Keratinocyte (primary cell): ENCODE results near the gene TFB1M. TPM values are rescaled to one million over a fixed set of nuclear protein-coding genes. Genes with fewer than 3 reads are reported as not detected.

ENCODE experiments used
- DNase-seq: peaks from one replicate; pipeline ENCODE4 v3.0.0-alpha.2; 2011; ENCODE audit warnings: low read depth, missing footprints, low spot score
- FAIRE-seq: peaks from 2 replicates; lab custom pipeline; 2011; peaks lifted over from hg19 to GRCh38; lab: Jason Lieb, UNC
- H2AFZ ChIP-seq: 2 replicates; pipeline ENCODE4 v1.6.0; 2012; ENCODE audit warnings: low read length, control low read depth, inconsistent platforms; ENCODE audit not compliant: control insufficient read depth
- H3K27ac ChIP-seq: 2 replicates; pipeline ENCODE4 v1.5.1; 2011; ENCODE audit warnings: low read length; ENCODE audit not compliant: control insufficient read depth, insufficient read depth
- H3K27me3 ChIP-seq: 3 replicates; pipeline ENCODE4 v1.6.0; 2011; ENCODE audit warnings: low read length; ENCODE audit not compliant: control insufficient read depth, insufficient read depth; ENCODE audit errors: extremely low read depth
- H3K36me3 ChIP-seq, 2 experiments: 2 replicates in 1 of 2; 3 replicates in 1 of 2; pipeline ENCODE4 v1.5.1; 2011; ENCODE audit warnings: low read length in 2 of 2, mild to moderate bottlenecking in 1 of 2; ENCODE audit not compliant: control insufficient read depth in 2 of 2, insufficient read depth in 2 of 2; ENCODE audit errors: extremely low read depth in 1 of 2
- H3K4me1 ChIP-seq: 3 replicates; pipeline ENCODE4 v1.5.1; 2011; ENCODE audit warnings: low read length; ENCODE audit not compliant: control insufficient read depth, insufficient read depth; ENCODE audit errors: extremely low read depth
- H3K4me2 ChIP-seq: 3 replicates; pipeline ENCODE4 v1.6.0; 2011; ENCODE audit warnings: low read depth, low read length; ENCODE audit not compliant: control insufficient read depth, insufficient read depth; ENCODE audit errors: extremely low read depth
- H3K4me3 ChIP-seq, 3 experiments: fragments of 200-600 bp in 1 of 3; sonication (generic) in 1 of 3; 2 replicates in 2 of 3; 3 replicates in 1 of 3; pipeline ENCODE4 v1.5.1; 2011 to 2016; ENCODE audit warnings: low read length in 3 of 3, mild to moderate bottlenecking in 3 of 3, control low read depth in 2 of 3, inconsistent platforms in 1 of 3, low read depth in 1 of 3, mixed read lengths in 1 of 3, mixed run types in 1 of 3, moderate library complexity in 1 of 3; ENCODE audit not compliant: control insufficient read depth in 2 of 3, insufficient read depth in 2 of 3; ENCODE audit errors: extremely low read depth in 1 of 3
- H3K79me2 ChIP-seq: 2 replicates; pipeline ENCODE4 v1.6.0; 2012; ENCODE audit warnings: low read length; ENCODE audit not compliant: control insufficient read depth, insufficient read depth
- H3K9ac ChIP-seq: 3 replicates; pipeline ENCODE4 v1.6.0; 2011; ENCODE audit warnings: low read length; ENCODE audit not compliant: control insufficient read depth, insufficient read depth; ENCODE audit errors: extremely low read depth
- H3K9me1 ChIP-seq: 3 replicates; pipeline ENCODE4 v1.6.0; 2011; ENCODE audit warnings: low read length; ENCODE audit not compliant: control insufficient read depth, insufficient read depth; ENCODE audit errors: extremely low read depth
- H3K9me3 ChIP-seq: 2 replicates; pipeline ENCODE4 v1.5.1; 2012; ENCODE audit warnings: low read depth, low read length; ENCODE audit not compliant: control insufficient read depth
- H4K20me1 ChIP-seq: 3 replicates; pipeline ENCODE4 v1.6.0; 2011; ENCODE audit warnings: low read length; ENCODE audit not compliant: control insufficient read depth, insufficient read depth; ENCODE audit errors: extremely low read depth
- EZH2 ChIP-seq: IDR thresholded peaks from one replicate; pipeline ENCODE4 v1.6.1; 2012; ENCODE audit warnings: inconsistent platforms, mild to moderate bottlenecking, low read length, moderate library complexity
- dilution Hi-C: fragments of 300-500 bp; cut with MboI; formaldehyde crosslinking; loops from one replicate; pipeline ENCODE4 v1.7.0; 2020; ENCODE audit warnings: low sequenced_read_pairs; ENCODE audit not compliant: extremely low pct_ligation_motif_present
- polyA plus RNA-seq, 5 experiments: library from polyadenylated mRNA; depleted of rRNA in 3 of 5; stranded (reverse) in 3 of 5; stranded (forward) in 1 of 5; unstranded in 1 of 5; fragments of >200 nt; gene quantifications; 1 replicate in 1 of 5; 2 replicates in 3 of 5; 3 replicates in 1 of 5; pipeline versions ENCODE4 v1.2.1 to v1.2.3, GENCODE V29; 2011 to 2012; ENCODE audit warnings: missing spikeins in 2 of 5, low read depth in 1 of 5, low replicate concordance in 1 of 5
- TF ChIP-seq, protein P1 (sequence below), 3 experiments: IDR thresholded peaks in 1 of 3; conservative IDR thresholded peaks in 1 of 3; optimal IDR thresholded peaks in 1 of 3; 2 replicates in 2 of 3; 3 replicates in 1 of 3; pipeline versions ENCODE3 to v1.5.1; 2011; ENCODE audit warnings: low read length in 3 of 3, mild to moderate bottlenecking in 3 of 3, moderate library complexity in 2 of 3, control low read depth in 1 of 3, inconsistent platforms in 1 of 3; ENCODE audit not compliant: insufficient read depth in 2 of 3; ENCODE audit errors: extremely low read depth in 1 of 3

Gene TFB1M
- polyA plus RNA-seq, 1 donor (not counting 4 experiments of a cell fraction or from before 2014, with no cell fraction given): 38.6 TPM

DNA sequence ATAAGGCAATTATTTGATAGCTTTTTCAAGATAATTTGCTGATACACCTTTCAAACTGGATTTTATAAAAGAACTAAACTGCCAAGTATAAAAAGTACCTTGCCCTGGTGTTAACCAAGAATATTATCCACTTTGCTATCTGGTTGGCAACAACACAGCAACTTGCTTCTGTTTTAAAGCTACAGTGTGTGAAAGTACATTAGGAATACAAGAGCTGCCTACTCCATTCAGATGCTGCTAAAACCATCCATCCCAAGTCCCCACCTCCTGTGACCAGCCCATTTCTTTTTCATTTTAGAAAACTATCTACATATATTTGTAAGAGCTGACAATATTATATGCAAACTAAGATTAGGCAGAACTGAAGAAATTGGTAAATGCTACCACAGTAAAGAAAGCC is 37.6 kb downstream of the TFB1M start:
- Histone ChIP-seq H3K36me3 (peaks cover 3 to 9% of the 10 kb centered on the region in 2 experiments), H3K4me2 (no peak overlapping the region), H3K79me2 (peaks cover 10% of the 10 kb centered on the region), H3K4me1 (peaks cover 66% of the 10 kb centered on the region), H3K27ac (peak overlapping the region; percentile 17), H3K27me3 (no peaks in the 10 kb centered on the region), H4K20me1 (no peaks in the 10 kb centered on the region), H2AFZ (no peak overlapping the region), H3K9me3 (no peaks in the 10 kb centered on the region), H3K9me1 (no peaks in the 10 kb centered on the region), H3K9ac (no peak overlapping the region), H3K4me3 (no peak overlapping the region)
- TF ChIP-seq, protein P1, sequence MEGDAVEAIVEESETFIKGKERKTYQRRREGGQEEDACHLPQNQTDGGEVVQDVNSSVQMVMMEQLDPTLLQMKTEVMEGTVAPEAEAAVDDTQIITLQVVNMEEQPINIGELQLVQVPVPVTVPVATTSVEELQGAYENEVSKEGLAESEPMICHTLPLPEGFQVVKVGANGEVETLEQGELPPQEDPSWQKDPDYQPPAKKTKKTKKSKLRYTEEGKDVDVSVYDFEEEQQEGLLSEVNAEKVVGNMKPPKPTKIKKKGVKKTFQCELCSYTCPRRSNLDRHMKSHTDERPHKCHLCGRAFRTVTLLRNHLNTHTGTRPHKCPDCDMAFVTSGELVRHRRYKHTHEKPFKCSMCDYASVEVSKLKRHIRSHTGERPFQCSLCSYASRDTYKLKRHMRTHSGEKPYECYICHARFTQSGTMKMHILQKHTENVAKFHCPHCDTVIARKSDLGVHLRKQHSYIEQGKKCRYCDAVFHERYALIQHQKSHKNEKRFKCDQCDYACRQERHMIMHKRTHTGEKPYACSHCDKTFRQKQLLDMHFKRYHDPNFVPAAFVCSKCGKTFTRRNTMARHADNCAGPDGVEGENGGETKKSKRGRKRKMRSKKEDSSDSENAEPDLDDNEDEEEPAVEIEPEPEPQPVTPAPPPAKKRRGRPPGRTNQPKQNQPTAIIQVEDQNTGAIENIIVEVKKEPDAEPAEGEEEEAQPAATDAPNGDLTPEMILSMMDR (optimal IDR thresholded peaks at IDR 0.05 in 1 of 3, IDR thresholded peaks at IDR 0.05 in 1 of 3, conservative IDR thresholded peaks at IDR 0.05 in 1 of 3; ENCODE audit: extremely low read depth in 1 of 3, insufficient read depth in 2 of 3, low read length in 3 of 3): no peak
- no peak for TF ChIP-seq EZH2
- dilution Hi-C loops: no loop called here
- DNase-seq: no peak
- peak; percentile 29 for FAIRE-seq

DNA sequence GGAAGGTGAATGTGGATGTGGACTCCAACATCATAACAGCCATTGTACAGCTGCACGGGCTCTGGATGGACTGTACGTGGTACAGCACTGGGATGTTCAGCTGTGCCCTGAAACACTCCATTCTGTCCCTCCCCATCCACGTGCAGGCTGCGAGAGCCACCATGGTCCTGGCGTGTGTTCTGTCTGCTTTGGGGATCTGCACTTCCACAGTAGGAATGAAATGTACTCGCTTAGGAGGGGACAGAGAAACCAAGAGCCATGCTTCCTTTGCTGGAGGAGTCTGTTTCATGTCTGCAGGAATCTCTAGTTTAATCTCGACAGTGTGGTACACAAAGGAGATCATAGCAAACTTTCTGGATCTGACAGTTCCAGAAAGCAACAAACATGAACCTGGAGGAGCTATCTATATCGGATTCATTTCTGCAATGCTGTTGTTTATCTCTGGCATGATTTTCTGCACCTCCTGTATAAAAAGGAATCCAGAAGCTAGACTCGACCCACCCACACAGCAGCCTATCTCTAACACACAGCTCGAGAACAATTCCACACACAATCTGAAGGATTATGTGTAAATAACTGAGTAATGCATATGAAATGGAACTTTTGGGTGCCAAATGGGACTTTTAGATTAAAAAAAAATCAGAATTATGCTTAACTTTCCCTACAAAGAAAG is 38.3 kb downstream of the TFB1M start:
- Histone ChIP-seq H3K79me2 (peaks cover 13% of the 10 kb centered on the region), H2AFZ (no peak overlapping the region), H3K4me2 (no peak overlapping the region), H3K27me3 (no peaks in the 10 kb centered on the region), H3K36me3 (peaks cover 3 to 9% of the 10 kb centered on the region in 2 experiments), H3K9me3 (no peaks in the 10 kb centered on the region), H3K4me1 (peaks cover 66% of the 10 kb centered on the region), H3K9me1 (no peaks in the 10 kb centered on the region), H3K9ac (no peak overlapping the region), H4K20me1 (no peaks in the 10 kb centered on the region), H3K27ac (no peak overlapping the region), H3K4me3 (no peak overlapping the region)
- FAIRE-seq (peak; percentile 17), DNase-seq (no peak)
- TF ChIP-seq, protein P1 (optimal IDR thresholded peaks at IDR 0.05 in 1 of 3, IDR thresholded peaks at IDR 0.05 in 1 of 3, conservative IDR thresholded peaks at IDR 0.05 in 1 of 3; ENCODE audit: extremely low read depth in 1 of 3, insufficient read depth in 2 of 3, low read length in 3 of 3): no peak
- no peak for TF ChIP-seq EZH2
- dilution Hi-C loops: no loop called here
